ENCODE results near the gene TBPL1. TPM values are rescaled to one million over a fixed set of nuclear protein-coding genes. Genes with fewer than 3 reads are reported as not detected.

TBPL1 gene
- total and polyA plus RNA-seq, 5 donors: 24.8 to 32.0 (median 26.1) TPM

- DNase-seq (peak in 2 of 3 donors; percentile 31 to 38), ATAC-seq (peak; percentile 62 to 82)
- intact Hi-C loops (cut with DNase I): no loop called here
- Histone ChIP-seq H3K4me3 (ENCODE audit: low read length) (no peak overlapping the region), H3K27me3 (ENCODE audit: control insufficient read depth, insufficient read depth) (no peaks in the 10 kb centered on the region), H3K27ac (ENCODE audit: low read length) (no peak overlapping the region), H3K4me1 (ENCODE audit: control insufficient read depth, insufficient read depth, low read length) (peaks cover 12% of the 10 kb centered on the region), H3K9me3 (ENCODE audit: control insufficient read depth, low read length) (no peaks in the 10 kb centered on the region)
- WGBS: 41% methylated on average over 6 of the region's 6 CpGs
These were observed 40.1 kb downstream of the TBPL1 start for GRCh38 chr6:133992992-133993680.

GRCh38 chr6:133995296-133995695, 42.3 kb downstream of the TBPL1 start:
- DNase-seq: no peak
- Histone ChIP-seq H3K27ac (ENCODE audit: low read length) (no peak overlapping the region), H3K4me3 (ENCODE audit: low read length) (no peak overlapping the region), H3K4me1 (ENCODE audit: control insufficient read depth, insufficient read depth, low read length) (peaks cover 12% of the 10 kb centered on the region), H3K9me3 (ENCODE audit: control insufficient read depth, low read length) (no peaks in the 10 kb centered on the region), H3K27me3 (ENCODE audit: control insufficient read depth, insufficient read depth) (no peaks in the 10 kb centered on the region)
- intact Hi-C loops (cut with DNase I): no loop called here
- WGBS: 83% methylated on average over 3 of the region's 3 CpGs
- no peak for ATAC-seq

- no peaks in the 10 kb centered on the region for H3K27me3 ChIP-seq (ENCODE audit: control insufficient read depth, insufficient read depth)
- DNase-seq: no peak
- intact Hi-C loops (cut with DNase I): no loop called here
- no peak overlapping the region for H3K27ac ChIP-seq (ENCODE audit: low read length)
- no peak for ATAC-seq
- no peaks in the 10 kb centered on the region for H3K9me3 ChIP-seq (ENCODE audit: control insufficient read depth, low read length)
- no peak overlapping the region for H3K4me3 ChIP-seq (ENCODE audit: low read length)
- H3K4me1 ChIP-seq (ENCODE audit: control insufficient read depth, insufficient read depth, low read length): peaks cover 12% of the 10 kb centered on the region
- WGBS: 92% methylated on average over 3 of the region's 3 CpGs
These were observed 42.7 kb downstream of the TBPL1 start for GRCh38 chr6:133995758-133996157.

- 95% methylated on average over 6 of the region's 6 CpGs for WGBS
- DNase-seq (no peak), ATAC-seq (no peak)
- no peaks in the 10 kb centered on the region for H3K9me3 ChIP-seq (ENCODE audit: control insufficient read depth, low read length)
- H3K27me3 ChIP-seq (ENCODE audit: control insufficient read depth, insufficient read depth): no peaks in the 10 kb centered on the region
- H3K4me1 ChIP-seq (ENCODE audit: control insufficient read depth, insufficient read depth, low read length): peaks cover 11% of the 10 kb centered on the region
- intact Hi-C loops (cut with DNase I): no loop called here
- H3K27ac ChIP-seq (ENCODE audit: low read length): no peak overlapping the region
- no peak overlapping the region for H3K4me3 ChIP-seq (ENCODE audit: low read length)
These were observed 44.2 kb downstream of the TBPL1 start for GRCh38 chr6:133997267-133997666.

GRCh38 chr6:133999305-133999704, 46.3 kb downstream of the TBPL1 start:
- H3K4me3 ChIP-seq (ENCODE audit: low read length): no peak overlapping the region

GRCh38 chr6:134000443-134000842, 47.4 kb downstream of the TBPL1 start:
- Histone ChIP-seq H3K27ac (ENCODE audit: low read length) (no peak overlapping the region), H3K4me3 (ENCODE audit: low read length) (no peak overlapping the region), H3K9me3 (ENCODE audit: control insufficient read depth, low read length) (no peaks in the 10 kb centered on the region), H3K4me1 (ENCODE audit: control insufficient read depth, insufficient read depth, low read length) (no peaks in the 10 kb centered on the region), H3K27me3 (ENCODE audit: control insufficient read depth, insufficient read depth) (no peaks in the 10 kb centered on the region)
- 63% methylated on average over 3 of the region's 3 CpGs for WGBS
- intact Hi-C loops (cut with DNase I): no loop called here
- DNase-seq (no peak), ATAC-seq (no peak)

More at GRCh38 chr6:133999305-133999704, 46.3 kb downstream of the TBPL1 start:
- intact Hi-C loops (cut with DNase I): no loop called here
- Histone ChIP-seq H3K4me1 (ENCODE audit: control insufficient read depth, insufficient read depth, low read length) (no peaks in the 10 kb centered on the region), H3K27me3 (ENCODE audit: control insufficient read depth, insufficient read depth) (no peaks in the 10 kb centered on the region), H3K27ac (ENCODE audit: low read length) (no peak overlapping the region), H3K9me3 (ENCODE audit: control insufficient read depth, low read length) (no peaks in the 10 kb centered on the region)
- DNase-seq (no peak), ATAC-seq (no peak)

GRCh38 chr6:134002821-134003220, 49.8 kb downstream of the TBPL1 start:
- 87% methylated on average over 5 of the region's 5 CpGs for WGBS
- no peak for ATAC-seq
- Histone ChIP-seq H3K27ac (ENCODE audit: low read length) (no peak overlapping the region), H3K27me3 (ENCODE audit: control insufficient read depth, insufficient read depth) (no peaks in the 10 kb centered on the region), H3K9me3 (ENCODE audit: control insufficient read depth, low read length) (no peaks in the 10 kb centered on the region), H3K4me1 (ENCODE audit: control insufficient read depth, insufficient read depth, low read length) (peaks cover 2% of the 10 kb centered on the region), H3K4me3 (ENCODE audit: low read length) (no peak overlapping the region)
- no peak for DNase-seq
- intact Hi-C loops (cut with DNase I): no loop called here

- ATAC-seq (no peak), DNase-seq (no peak)
- intact Hi-C loops (cut with DNase I): no loop called here
- Histone ChIP-seq H3K9me3 (ENCODE audit: control insufficient read depth, low read length) (no peaks in the 10 kb centered on the region), H3K27ac (ENCODE audit: low read length) (no peak overlapping the region), H3K4me1 (ENCODE audit: control insufficient read depth, insufficient read depth, low read length) (peaks cover 2% of the 10 kb centered on the region), H3K4me3 (ENCODE audit: low read length) (no peak overlapping the region), H3K27me3 (ENCODE audit: control insufficient read depth, insufficient read depth) (no peaks in the 10 kb centered on the region)
- 74% methylated on average over 5 of the region's 5 CpGs for WGBS
These were observed 50.5 kb downstream of the TBPL1 start for GRCh38 chr6:134003542-134003951.

GRCh38 chr6:134004714-134005113, 51.7 kb downstream of the TBPL1 start:
- Histone ChIP-seq H3K9me3 (ENCODE audit: control insufficient read depth, low read length) (no peaks in the 10 kb centered on the region), H3K27ac (ENCODE audit: low read length) (no peak overlapping the region), H3K4me3 (ENCODE audit: low read length) (no peak overlapping the region), H3K27me3 (ENCODE audit: control insufficient read depth, insufficient read depth) (no peaks in the 10 kb centered on the region), H3K4me1 (ENCODE audit: control insufficient read depth, insufficient read depth, low read length) (peaks cover 2% of the 10 kb centered on the region)
- intact Hi-C loops (cut with DNase I): no loop called here
- WGBS: 59% methylated on average over 4 of the region's 4 CpGs
- no peak for DNase-seq
- no peak for ATAC-seq

- no peaks in the 10 kb centered on the region for H3K9me3 ChIP-seq (ENCODE audit: control insufficient read depth, low read length)
- peaks cover 2% of the 10 kb centered on the region for H3K4me1 ChIP-seq (ENCODE audit: control insufficient read depth, insufficient read depth, low read length)
- no peaks in the 10 kb centered on the region for H3K27me3 ChIP-seq (ENCODE audit: control insufficient read depth, insufficient read depth)
- intact Hi-C loops (cut with DNase I): no loop called here
- 82% methylated on average over 6 of the region's 6 CpGs for WGBS
- no peak overlapping the region for H3K27ac ChIP-seq (ENCODE audit: low read length)
- H3K4me3 ChIP-seq (ENCODE audit: low read length): no peak overlapping the region
- no peak for ATAC-seq
- DNase-seq: no peak
These were observed 52.8 kb downstream of the TBPL1 start for GRCh38 chr6:134005800-134006199.

- Histone ChIP-seq H3K27ac (ENCODE audit: low read length) (no peak overlapping the region), H3K27me3 (ENCODE audit: control insufficient read depth, insufficient read depth) (no peaks in the 10 kb centered on the region), H3K4me1 (ENCODE audit: control insufficient read depth, insufficient read depth, low read length) (peaks cover 2% of the 10 kb centered on the region), H3K4me3 (ENCODE audit: low read length) (no peak overlapping the region), H3K9me3 (ENCODE audit: control insufficient read depth, low read length) (no peaks in the 10 kb centered on the region)
- WGBS: 93% methylated on average over 4 of the region's 4 CpGs
- ATAC-seq: peak in 1 of 2 donors; percentile 31
- intact Hi-C loops (cut with DNase I): no loop called here
- DNase-seq: no peak
These were observed 54.1 kb downstream of the TBPL1 start for GRCh38 chr6:134007077-134007476.

- Histone ChIP-seq H3K27me3 (ENCODE audit: control insufficient read depth, insufficient read depth) (no peaks in the 10 kb centered on the region), H3K4me3 (ENCODE audit: low read length) (no peak overlapping the region), H3K4me1 (ENCODE audit: control insufficient read depth, insufficient read depth, low read length) (peaks cover 2% of the 10 kb centered on the region), H3K9me3 (ENCODE audit: control insufficient read depth, low read length) (no peaks in the 10 kb centered on the region), H3K27ac (ENCODE audit: low read length) (no peak overlapping the region)
- intact Hi-C loops (cut with DNase I): no loop called here
- DNase-seq (no peak), ATAC-seq (no peak)
These were observed 56.9 kb downstream of the TBPL1 start for GRCh38 chr6:134009876-134010275.
